Type B pancreatic cell (in vitro differentiated cells): ENCODE measurements around the gene ZNF324. TPM values are rescaled to one million over a fixed set of nuclear protein-coding genes. Genes with fewer than 3 reads are reported as not detected.

Experiments used
- DNase-seq: peaks from one replicate; pipeline ENCODE4 v3.0.0; 2021; ENCODE audit warnings: mixed read lengths; ENCODE audit not compliant: unreplicated experiment; ENCODE audit errors: extremely low spot score
- H3K27ac Mint-ChIP-seq: 2 replicates; pipeline ENCODE4 v1.8.0; 2021; ENCODE audit warnings: mild to moderate bottlenecking, mixed read lengths
- H3K27me3 Mint-ChIP-seq: 2 replicates; pipeline ENCODE4 v1.8.0; 2021; ENCODE audit warnings: mixed read lengths
- H3K36me3 Mint-ChIP-seq: 2 replicates; pipeline ENCODE4 v1.8.0; 2021; ENCODE audit warnings: mixed read lengths
- H3K4me1 Mint-ChIP-seq: one replicate; pipeline ENCODE4 v1.8.0; 2021; ENCODE audit warnings: mixed read lengths; ENCODE audit not compliant: unreplicated experiment
- H3K4me3 Mint-ChIP-seq: 2 replicates; pipeline ENCODE4 v1.8.0; 2021; ENCODE audit warnings: mild to moderate bottlenecking, mixed read lengths
- H3K9me3 Mint-ChIP-seq: 2 replicates; pipeline ENCODE4 v1.8.0; 2021; ENCODE audit warnings: mixed read lengths
- long read RNA-seq: library from polyadenylated mRNA; unstranded; transcript quantifications from one replicate; pipeline ENCODE4 v2.0.0, GENCODE V29; 2020
- total RNA-seq: library from RNA; stranded (reverse); gene quantifications from 2 replicates; pipeline ENCODE4 v1.2.1, GENCODE V29; 2021; ENCODE audit warnings: low replicate concordance
- TF ChIP-seq, protein P1 (sequence below): fragments of 200-600 bp; sonication (generic); conservative IDR thresholded peaks from 2 replicates; pipeline ENCODE4 v1.5.0; 2021; ENCODE audit warnings: antibody characterized with exemption, mild to moderate bottlenecking

Gene ZNF324
- 11.5 and 15.0 TPM in 2 replicates for total RNA-seq
- long read RNA-seq, partial matches to known transcripts: 1 of 7 reads
- long read RNA-seq, other reads (novel, unspliced or antisense): 3 of 7 reads

- Mint-ChIP-seq H3K27me3 (no peaks in the 10 kb centered on the region), H3K9me3 (no peaks in the 10 kb centered on the region), H3K36me3 (no peaks in the 10 kb centered on the region), H3K27ac (peak within 1 kb of the TSS; percentile 74), H3K4me3 (peak within 1 kb of the TSS; percentile 87), H3K4me1 (peaks cover 12% of the 10 kb centered on the region)
- TF ChIP-seq, protein P1, sequence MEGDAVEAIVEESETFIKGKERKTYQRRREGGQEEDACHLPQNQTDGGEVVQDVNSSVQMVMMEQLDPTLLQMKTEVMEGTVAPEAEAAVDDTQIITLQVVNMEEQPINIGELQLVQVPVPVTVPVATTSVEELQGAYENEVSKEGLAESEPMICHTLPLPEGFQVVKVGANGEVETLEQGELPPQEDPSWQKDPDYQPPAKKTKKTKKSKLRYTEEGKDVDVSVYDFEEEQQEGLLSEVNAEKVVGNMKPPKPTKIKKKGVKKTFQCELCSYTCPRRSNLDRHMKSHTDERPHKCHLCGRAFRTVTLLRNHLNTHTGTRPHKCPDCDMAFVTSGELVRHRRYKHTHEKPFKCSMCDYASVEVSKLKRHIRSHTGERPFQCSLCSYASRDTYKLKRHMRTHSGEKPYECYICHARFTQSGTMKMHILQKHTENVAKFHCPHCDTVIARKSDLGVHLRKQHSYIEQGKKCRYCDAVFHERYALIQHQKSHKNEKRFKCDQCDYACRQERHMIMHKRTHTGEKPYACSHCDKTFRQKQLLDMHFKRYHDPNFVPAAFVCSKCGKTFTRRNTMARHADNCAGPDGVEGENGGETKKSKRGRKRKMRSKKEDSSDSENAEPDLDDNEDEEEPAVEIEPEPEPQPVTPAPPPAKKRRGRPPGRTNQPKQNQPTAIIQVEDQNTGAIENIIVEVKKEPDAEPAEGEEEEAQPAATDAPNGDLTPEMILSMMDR: no peak
- DNase-seq: peak; percentile 98
Observed at GRCh38 chr19:58466760-58467589, at the start of gene ZNF324. TSS of gene ZNF324 (plus strand) at chr19:58467080. CDS start at chr19:58469186, 2,106 bp downstream.

DNA sequence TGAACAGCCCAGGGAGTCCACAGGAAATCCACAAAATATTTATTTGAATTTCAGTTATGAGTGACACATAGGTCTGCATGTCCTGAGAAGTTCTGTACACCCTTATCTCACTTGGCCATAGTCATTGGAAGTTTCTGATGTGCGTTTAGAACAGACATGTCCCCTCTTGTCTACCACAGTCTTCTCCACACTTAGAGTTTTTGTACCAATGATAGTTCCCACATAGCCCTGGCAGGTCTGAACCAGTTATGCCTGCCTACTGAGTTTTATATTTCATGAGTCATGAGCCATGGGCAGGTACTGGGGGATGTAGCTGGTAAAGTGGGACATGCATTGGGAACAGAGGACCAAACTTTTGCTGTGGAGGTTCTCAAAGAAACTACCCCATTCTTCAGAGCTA lies 38.3 kb upstream of the ZNF324 start:
- no peak overlapping the region for H3K27ac Mint-ChIP-seq
- DNase-seq: no peak
- H3K36me3 Mint-ChIP-seq: peaks cover 34% of the 10 kb centered on the region
- H3K4me3 Mint-ChIP-seq: no peak overlapping the region
- H3K9me3 Mint-ChIP-seq: peaks cover 5% of the 10 kb centered on the region
- no peaks in the 10 kb centered on the region for H3K4me1 Mint-ChIP-seq
- TF ChIP-seq, protein P1: no peak
- no peaks in the 10 kb centered on the region for H3K27me3 Mint-ChIP-seq

DNA sequence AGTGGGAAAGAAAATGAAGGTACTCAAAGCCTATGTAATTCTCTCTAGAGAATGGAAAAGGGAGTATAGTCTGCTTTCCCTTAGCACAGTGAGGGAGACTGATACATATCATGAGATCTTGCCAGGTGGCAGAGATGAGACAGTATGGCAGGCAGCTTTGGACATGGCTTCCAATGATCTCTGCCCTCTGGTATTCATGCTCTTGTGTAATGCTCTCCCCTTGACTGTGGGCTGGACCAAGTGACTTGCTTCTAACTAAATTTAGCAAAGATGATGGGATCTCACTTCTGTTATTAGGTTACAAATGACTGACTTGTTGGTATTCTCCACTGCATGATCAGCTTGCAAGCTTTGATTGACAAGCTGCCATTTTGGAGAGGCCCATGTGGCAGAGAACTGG lies 37.1 kb upstream of the ZNF324 start:
- Mint-ChIP-seq H3K4me1 (no peaks in the 10 kb centered on the region), H3K27me3 (no peaks in the 10 kb centered on the region), H3K27ac (no peak overlapping the region), H3K9me3 (peaks cover 5% of the 10 kb centered on the region), H3K4me3 (no peak overlapping the region), H3K36me3 (peaks cover 40% of the 10 kb centered on the region)
- TF ChIP-seq, protein P1: no peak
- DNase-seq: no peak

DNA sequence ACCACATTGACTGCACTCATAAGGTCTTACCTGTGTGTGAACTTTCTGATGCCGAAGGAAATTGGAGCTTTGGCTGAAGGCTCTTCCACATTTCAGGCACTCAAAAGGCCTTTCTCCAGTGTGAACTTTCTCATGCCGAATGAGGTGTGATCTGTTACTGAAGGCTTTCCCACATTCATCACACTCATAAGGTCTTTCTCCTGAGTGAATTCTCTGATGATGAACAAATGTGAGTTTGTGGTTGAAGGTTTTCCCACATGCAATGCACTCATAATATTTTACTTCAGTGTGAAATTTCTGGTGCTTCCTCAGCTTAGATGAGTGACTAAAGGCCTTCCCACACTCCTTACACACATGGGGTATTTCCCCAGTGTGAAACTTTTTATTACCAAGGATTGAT lies 32.7 kb upstream of the ZNF324 start:
- H3K4me3 Mint-ChIP-seq: no peak overlapping the region
- no peak for DNase-seq
- H3K27me3 Mint-ChIP-seq: no peaks in the 10 kb centered on the region
- TF ChIP-seq, protein P1: no peak
- H3K4me1 Mint-ChIP-seq: peaks cover 3% of the 10 kb centered on the region
- H3K9me3 Mint-ChIP-seq: peaks cover 19% of the 10 kb centered on the region
- H3K27ac Mint-ChIP-seq: no peak overlapping the region
- peaks cover 69% of the 10 kb centered on the region for H3K36me3 Mint-ChIP-seq

DNA sequence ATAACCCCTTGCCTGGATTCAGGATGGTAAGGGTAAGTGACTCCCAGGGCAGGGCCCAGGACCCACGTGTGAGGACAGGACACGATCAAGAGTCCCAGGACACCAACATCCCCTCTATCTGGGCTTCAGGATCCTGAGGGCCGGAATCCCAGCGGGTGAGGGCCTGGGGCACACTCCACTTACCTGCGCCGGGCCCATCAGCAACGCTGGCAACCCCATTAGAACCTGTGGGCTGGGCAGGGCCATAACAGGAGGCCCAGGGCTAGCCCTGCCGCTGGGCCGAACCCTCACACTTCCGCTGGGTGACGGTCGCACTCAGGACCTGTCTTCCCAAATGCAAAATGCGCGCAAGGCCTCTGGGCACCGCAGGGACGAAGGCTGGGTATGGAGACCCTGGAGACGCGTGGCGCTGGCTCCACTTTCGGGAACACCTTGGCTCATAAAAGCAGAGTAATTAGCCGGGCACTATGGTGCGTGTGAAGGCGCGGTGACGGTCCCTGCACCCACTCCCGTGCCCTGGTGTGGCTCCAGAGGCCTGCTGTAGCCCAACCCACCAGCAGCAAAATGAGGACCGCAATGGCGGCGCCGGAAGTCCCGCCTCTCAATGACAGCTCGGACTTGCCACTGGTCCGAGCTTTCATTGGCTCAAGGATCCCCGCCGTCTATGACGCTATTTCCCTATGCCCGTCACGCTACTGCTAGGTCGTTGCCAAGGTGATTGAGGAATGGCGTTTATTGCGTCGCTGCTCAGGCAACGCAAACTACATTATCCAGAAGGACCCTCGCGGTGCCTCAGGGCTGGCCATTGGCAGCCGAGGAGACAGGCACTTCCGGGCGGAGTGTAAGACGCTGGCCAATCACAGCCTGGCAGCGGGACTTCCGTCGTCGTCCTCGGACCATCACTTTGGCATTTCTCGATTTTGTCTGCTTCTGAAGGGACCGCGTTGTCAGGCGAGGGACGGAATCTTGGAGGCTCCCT lies 27.0 kb upstream of the ZNF324 start, which contains the start of gene ZNF132:
TSS of gene ZNF132 (minus strand) at position 578 of the 979 bp plus-strand sequence. CDS start at position 246, 332 bp downstream.
- Mint-ChIP-seq H3K27ac (peak within 1 kb of the TSS; percentile 91), H3K9me3 (peaks cover 24% of the 10 kb centered on the region), H3K4me3 (peak within 1 kb of the TSS; percentile 96), H3K27me3 (peaks cover 16% of the 10 kb centered on the region), H3K36me3 (peaks cover 48% of the 10 kb centered on the region), H3K4me1 (peaks cover 12% of the 10 kb centered on the region)
- TF ChIP-seq, protein P1: no peak
- DNase-seq: peak; percentile 88
